Measurements from ENCODE around the gene CDK14.

Gene CDK14

DNA sequence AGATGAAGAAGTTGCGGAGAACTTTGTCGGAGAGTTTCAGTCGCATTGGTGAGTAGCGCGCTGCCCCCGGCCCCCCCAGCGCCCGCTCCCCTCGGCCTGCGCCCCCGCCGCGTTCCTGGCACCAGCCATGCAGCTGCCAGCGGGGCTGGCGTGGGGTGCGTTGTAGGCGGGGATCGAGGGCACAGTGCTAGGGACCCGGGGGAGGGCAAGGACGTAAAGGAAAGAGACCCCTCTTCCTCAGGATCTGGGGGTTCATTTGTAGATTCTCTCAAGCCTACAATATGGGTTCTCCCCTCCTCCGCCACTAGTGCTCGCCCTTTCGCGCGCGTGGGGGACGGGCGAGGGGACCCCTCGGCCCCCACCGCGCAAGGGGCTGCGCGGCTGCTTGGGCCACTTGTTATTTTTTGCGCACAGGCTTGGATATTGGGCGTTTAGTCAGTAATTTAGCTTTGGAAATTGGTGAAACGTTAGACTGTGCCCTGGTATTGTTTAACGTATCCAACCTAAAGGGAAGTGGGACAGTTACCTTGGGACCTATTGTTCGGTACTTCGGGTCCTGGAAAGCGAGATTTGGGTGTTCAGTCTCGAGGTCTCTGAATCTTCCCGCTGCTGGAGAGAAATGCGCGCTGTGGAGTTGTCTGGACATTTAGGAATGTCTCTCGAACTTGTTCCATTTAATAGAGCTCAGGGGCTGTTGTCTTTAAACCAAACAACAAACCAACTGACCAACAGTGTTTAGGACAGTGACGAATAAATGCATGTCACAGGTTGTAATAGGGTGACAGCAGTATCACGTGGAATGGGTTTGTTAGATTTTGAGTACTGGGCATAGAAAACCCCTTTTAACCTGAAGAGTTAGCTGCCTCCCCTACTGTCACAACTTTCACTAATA, 796 bp downstream of the CDK14 start:
- DNase-seq (ENCODE audit: low spot score): no peak

DNA sequence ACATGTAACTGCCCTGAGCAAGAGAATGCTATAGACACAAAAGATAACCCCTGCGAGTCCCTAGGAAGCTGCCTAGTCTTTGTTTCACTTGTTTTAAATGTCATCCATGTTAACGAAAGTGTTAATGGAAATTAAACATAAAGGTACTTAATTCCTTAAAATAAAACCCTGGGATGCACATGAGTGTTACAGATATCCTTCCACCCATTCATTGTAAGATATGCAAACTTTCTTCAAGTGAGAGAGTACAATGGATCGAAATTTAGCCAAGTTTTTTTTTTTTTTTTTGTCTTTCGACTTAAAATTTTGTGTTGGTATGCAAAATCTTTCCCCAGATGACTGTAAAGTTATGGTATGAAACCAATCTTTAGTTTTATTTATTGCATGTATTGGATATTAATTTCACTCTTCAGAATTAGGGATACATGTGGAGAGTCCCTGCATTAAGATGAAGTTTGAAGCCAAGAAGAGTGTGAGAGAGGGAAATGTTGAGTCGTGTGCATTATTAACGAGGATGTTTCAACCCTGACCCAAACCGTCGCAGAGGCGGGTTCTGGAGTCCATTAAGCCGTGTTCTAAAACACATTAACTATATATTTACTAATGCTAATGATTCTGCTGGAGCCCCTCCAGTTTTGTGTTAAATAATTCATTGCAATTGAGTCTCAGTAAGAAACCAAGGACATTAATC, 1.6 kb downstream of the CDK14 start:
- DNase-seq (ENCODE audit: low spot score): no peak

DNA sequence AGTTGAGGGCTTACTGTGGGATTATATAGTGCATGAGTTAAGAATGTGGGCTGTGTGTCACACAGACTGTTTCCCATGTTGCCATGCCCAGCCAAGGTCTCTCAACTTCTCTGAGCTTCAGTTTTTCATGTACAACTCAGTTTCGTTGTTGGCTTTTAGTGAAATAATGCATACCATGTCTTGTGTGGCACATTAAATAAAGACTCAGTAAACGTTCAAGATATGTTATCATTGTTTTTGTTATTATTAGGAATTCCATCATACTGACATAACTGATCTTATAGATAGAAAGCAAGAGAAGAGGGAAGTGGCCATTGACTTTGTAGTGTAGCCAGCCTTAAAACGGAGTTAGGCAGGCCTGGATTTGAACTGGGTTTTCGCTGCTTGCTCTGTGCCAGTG, 2.9 kb downstream of the CDK14 start:
- DNase-seq (ENCODE audit: low spot score): no peak

DNA sequence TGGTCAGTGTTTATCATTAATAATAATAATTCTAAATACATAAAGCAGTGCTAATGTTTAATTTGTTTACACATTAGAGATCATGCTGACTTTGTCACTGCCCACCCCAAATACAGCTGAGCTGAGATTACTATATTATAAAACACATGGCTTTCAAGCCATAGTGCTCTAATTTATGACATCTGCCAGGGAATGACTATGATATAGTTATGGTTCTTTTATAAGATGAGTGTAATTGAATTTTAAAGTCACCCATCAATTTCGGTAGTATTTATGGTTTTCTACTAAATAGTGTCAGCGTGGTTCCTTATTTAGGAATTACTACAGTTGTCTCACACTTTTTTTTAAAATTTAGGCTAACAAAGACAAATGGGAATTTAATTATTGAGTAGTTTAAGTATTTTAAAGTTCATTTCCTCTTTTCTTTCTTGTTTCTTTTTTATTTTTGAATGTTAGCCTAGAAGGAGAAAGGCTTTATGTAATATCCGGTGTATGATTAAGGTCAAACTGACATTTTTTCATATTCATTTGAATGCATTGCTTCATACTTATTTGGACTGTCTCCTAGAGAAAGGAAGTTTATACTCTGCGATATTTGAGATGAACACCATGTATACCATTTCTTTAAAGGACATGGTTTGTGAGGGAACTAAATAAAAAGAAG, 3.9 kb downstream of the CDK14 start:
- no peak for DNase-seq (ENCODE audit: low spot score)

DNA sequence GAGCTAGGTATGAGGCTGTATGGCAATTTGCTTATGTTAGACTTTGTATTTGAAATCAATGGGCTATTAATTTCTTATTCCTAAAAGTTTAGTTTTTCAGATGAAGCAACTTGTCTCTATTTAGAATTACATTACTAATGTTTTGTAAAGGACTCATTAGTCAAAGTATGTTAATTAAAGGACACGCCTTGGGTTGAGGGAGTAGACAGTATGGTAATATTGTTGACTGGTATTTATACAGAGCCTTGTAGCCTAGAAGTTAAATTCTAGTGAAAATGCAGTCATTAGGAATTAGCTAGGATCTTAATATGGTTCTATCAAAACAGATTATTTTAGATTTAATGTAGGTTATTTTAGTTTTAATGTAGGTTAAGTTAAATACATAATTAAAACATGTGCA, 6.2 kb downstream of the CDK14 start:
- no peak for DNase-seq (ENCODE audit: low spot score)

DNA sequence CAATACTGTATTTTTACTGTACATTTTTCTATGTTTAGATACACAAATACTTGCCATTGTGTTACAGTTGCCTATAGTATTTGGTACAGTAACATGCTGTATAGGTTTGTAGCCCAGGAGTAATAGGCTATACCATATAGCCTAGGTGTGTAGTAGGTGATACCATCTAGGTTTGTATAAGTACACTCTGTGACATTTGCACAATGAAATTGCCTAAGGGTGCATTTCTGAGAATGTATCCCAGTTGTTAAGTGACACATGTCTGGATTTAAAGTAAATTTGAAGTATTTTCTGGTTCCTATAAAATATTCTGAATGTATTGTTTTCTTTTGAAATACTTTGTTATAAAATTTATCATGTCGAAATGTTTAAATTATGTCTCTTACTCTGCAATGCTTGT, 7.2 kb downstream of the CDK14 start:
- no peak for DNase-seq (ENCODE audit: low spot score)

DNA sequence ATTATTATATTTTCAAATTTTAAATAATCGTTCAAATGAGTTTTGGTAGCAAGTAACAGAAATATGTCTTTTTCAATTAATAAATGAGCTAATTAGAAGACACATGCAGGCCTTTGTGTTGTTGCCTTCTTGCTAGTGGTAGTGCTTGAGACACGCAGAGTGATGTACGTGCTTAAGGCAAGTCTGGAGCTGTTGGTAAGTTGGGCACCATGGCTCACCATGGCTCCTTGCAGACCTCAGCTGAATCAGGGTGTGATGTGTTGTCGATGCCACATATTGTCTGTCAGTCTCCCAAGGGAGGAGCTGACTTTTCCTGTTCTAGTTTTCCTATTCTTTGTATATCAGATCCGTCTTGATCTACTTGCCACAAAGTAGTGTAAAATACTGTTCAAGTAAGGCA, 8.3 kb downstream of the CDK14 start:
- no peak for DNase-seq (ENCODE audit: low spot score)

DNA sequence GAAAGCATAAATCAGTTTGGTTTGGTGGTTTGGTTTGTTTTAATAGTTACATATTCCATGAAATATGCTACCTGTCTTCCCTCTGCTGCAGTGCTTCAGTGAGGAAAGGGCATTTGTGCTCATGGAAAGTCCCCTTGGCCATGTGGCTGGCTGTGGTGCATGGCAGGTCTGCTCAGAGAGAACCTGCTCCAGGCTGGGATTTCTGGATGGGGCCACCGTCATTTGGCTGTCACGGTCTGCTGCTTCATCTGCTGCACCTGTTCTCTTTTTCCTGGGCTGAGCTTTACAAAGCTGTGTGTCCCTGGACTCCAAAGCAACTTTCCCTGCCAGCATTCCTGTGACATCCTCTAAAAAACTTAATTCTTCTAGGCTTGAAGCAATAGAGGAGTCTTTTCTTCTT, 8.9 kb downstream of the CDK14 start:
- no peak for DNase-seq (ENCODE audit: low spot score)

DNA sequence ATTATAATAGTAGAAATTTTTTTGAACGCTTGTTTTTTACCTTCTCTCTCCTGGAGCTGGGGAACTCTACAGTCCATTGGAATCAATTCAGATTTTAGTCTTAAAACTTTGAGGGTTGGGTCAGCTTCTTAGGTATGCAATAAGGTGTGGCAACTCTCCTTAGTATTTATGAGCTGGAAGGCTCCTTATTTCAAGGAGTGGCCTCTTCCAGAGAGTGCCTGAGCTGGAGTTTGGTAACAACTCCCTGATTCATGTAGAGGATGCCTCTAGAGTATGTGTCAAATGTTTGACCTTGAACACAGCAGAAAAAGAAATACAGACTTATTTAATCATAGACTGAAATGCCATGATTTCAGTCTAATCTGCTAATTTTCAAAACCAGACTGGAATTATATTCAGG, 11.1 kb downstream of the CDK14 start:
- no peak for DNase-seq (ENCODE audit: low spot score)

DNA sequence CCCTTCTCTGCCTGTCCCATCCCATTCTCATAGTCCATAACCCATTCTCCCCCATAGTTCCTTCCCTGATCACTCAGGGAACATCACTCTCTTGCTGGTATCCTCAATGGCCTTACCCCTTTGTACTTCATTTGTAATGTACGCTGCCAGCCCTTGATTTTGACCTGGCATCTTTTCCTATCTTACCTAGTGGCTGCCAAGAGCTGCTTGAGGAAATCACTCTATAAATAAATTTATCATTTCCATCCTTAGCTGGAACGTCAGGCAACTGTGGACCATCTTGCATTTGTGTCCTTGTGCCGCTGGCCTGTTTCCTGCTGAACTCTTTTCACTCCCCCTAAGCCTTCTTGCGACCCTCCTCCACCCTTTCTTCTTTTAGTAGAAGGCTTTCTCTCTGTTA, 14.0 kb downstream of the CDK14 start:
- DNase-seq (ENCODE audit: low spot score): no peak

DNA sequence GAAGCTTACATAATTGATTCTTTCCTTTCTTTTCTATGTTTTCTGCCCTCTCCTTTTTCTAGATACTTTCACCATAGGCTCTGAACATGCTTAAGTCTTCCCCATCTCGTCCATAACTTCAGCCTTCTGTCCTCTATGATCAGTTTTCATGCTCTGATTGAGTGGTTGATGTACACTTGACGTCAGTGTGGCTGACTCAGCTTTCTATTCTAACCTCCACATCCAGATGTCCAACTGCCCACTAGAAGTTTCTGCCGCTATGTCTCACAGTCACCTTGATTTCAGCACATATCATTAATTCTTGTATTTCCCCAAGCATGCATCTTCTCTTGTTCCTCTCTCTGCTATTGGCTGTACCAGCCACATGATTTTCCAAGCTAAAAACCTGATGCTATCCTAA, 15.0 kb downstream of the CDK14 start:
- no peak for DNase-seq (ENCODE audit: low spot score)

DNA sequence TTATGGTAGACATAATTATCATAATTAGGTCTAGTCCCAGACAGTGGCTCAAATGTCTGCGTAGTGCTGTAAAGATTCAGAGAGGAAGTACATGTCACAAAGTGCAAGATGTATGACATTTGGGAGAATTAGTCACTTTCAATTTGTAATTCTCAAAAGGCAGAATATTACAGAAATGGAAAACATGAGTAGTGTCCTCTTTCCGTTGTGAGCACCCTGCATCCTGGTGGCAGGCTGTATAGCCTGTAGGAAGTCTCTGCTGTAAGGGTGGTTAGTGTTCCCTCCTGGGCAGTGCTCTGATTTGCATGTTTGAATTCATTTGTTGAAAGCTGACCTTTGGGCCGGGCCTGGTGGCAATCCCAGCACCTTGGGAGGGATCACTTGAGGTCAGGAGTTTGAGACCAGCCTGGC, 17.0 kb downstream of the CDK14 start:
- peak; percentile 74 for DNase-seq (ENCODE audit: low spot score)

DNA sequence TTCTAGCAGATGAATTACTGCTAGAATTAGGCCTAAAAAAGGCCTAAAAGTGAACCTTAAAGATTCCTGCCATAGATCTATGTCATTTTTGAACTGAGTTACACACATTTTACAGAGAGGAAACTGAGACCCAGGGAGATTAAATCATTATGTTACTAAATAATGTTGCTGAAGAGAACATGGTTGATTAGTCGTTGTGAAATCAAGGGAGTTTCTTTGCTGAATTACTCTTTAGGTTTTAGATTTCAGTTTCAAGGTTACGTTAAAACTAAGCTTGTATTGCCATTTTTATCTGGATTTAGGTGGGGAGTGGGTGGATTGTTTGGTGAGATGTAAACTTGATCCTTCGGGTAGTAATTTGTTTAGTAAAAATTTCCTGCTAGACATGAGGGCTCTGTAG, 21.3 kb downstream of the CDK14 start:
- DNase-seq (ENCODE audit: low spot score): no peak

DNA sequence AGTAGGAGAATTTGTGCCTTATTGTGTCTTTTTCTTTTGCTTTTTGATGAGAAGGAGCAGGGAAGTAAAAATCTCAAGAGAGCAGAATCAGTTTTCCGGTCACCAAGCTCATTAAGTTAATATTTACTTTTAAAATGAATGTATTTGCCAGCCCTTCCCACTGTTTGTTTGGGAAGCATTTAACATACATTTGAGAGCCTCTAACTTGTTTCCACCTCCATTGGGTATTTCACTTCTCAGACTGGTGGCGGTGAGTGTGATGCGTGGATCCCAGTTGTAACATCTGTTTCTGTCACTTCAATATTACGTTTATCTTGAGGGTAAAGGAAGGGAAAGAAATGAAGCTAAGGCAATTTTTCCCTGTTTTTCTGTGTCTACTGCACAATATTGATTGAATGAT, 22.8 kb downstream of the CDK14 start:
- no peak for DNase-seq (ENCODE audit: low spot score)

DNA sequence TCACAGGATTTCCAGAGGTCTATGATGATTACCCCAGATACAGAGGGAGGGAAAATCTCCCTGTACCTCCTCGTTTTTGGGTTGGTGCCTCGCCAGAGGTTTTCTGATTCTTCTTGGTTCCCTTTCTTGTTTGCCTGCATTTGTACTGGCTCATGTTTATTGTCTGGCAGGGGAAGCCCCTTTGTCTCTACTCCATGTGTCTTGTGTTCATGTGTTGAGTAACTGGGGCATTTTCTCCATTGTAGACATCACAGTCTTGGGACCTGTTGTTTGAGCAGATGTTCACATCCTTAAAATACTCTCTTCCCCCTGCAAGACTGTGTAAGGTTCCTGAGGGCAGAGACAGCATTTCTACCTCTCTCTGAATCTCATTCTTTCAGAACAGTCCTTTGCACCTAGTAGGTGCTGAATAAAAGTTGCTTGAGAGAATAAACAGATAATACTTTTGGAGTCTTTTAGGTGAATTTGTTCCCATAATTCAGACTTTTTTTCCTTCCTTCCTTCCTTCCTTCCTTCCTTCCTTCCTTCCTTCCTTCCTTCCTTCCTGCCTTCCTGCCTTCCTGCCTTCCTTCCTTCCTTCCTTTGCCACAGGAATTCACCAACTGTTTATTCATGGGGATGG, 25.1 kb downstream of the CDK14 start:
- DNase-seq (ENCODE audit: low spot score): no peak

DNA sequence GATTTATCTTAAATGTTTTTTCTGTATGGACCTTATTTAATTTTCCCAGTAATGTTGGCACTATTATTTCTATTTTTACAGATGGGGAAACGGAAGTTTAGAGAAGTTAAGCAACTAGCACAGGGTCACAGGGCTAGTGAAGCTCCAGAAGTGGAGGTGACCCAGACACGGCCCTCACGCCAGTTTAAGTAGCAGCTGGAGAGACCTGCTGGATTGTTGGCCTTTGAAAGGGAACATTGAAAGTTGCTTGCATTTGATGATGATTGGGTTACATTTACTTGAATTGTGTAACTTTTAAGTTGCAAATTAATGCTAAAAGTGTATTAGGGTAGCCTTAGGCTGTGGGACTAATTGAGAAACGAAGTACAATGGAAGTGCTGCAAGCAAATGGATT, 25.6 kb downstream of the CDK14 start:
- no peak for DNase-seq (ENCODE audit: low spot score)

DNA sequence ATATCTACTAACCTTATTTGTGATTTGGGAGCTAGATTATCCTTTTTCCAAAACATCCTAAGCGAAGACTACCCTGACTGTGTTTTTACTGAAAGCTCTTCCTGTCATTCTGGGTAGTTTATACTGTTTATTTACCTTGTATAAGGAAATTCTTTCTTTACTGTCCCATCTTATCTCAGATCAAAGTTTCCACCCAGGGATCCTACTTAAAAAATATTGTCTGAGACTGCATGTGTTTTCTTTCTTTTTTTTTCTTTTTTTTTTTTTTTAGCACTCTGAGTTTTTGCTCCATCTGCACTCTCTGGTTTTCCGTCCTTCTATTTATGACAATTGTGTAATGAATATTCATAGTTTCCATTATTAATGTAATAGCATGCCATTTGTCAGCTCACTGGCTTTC, 26.5 kb downstream of the CDK14 start:
- no peak for DNase-seq (ENCODE audit: low spot score)

DNA sequence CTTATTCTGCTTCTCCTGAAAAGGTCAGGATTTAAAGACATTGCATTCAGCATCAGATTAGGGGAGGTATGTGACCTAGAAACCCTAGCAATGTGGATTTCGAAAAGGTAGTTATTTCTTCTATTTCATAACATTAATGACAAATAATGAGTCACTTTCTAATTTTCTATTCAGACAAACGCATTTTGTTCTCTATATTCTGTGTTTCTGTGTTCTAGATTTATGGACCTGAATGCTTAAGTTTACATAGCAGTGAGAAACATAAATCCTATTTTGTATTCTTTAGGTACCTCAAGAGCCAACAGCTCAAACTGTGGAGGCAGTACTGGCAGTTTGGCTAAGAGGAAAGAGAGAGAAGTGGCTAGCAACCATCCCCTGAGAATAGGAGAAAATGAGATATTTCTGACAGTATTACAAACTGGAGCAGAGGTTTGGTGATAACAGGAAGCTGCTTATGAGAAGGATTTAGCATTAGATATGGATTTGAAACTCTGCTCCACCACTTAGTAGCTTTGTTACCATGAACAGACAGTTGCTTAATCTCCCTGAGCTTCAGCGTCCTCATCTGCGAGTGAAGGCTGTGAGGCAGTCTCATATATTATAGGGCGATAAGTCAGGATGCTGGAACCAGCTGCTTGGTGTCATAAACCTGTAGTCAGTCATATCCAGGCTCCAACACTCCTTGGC, 28.2 kb downstream of the CDK14 start:
- no peak for DNase-seq (ENCODE audit: low spot score)

DNA sequence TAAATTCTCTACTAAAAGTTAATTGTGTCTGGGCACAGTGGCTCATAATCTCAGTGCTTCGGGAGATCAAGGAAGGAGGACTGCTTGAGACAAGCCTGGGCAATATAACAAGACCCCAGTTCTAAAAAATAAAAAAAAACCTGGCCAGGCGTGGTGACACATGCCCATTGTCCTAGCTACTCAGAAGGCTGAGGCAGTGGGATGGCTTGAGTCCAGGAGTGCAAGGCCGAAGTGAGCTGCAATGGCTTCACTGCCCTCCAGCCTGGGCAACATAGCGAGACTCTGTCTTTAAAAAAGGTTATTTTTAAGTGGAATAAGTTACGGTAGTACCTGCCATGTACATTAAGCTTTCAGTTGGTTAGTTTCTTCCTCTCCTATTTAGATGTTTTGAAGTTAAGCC, 28.9 kb downstream of the CDK14 start:
- peak; percentile 50 for DNase-seq (ENCODE audit: low spot score)

DNA sequence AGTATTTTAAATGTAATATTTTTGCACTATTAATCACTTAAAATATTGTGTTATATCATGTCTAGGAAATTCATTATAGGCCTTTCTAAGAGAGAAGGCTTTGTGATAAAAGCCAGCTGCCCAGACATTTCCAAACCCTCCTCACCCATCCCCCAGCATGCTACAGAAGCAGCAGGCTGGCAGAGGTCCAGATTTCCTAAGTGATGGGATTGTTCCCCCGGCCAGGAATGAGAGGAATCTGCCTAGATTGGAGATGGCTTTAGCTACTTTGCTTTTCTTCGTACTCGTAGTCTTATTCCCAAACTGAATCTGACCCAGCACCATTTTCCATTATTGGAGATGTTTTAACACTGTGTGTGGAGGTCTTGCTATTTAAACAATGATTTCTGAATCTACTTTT, 29.4 kb downstream of the CDK14 start:
- no peak for DNase-seq (ENCODE audit: low spot score)

DNA sequence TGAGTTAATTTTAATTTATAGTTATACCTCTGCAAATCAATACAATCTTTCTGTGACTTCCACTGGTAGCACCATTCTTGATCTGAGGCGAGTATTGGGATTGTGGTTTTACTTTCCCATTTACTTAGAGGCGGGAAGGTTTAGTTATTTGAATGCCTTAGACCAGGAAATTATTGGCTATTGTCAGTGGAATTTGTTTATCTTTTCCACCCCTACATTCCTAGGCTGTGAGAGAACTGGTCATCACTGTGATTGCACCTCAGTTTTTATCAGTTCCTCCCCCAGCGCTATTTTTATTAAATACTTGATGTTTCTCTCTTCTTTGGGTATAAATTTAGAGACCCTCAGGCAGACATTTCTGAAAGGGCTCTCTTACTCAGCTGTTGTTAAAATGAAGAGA, 29.9 kb downstream of the CDK14 start:
- no peak for DNase-seq (ENCODE audit: low spot score)

DNA sequence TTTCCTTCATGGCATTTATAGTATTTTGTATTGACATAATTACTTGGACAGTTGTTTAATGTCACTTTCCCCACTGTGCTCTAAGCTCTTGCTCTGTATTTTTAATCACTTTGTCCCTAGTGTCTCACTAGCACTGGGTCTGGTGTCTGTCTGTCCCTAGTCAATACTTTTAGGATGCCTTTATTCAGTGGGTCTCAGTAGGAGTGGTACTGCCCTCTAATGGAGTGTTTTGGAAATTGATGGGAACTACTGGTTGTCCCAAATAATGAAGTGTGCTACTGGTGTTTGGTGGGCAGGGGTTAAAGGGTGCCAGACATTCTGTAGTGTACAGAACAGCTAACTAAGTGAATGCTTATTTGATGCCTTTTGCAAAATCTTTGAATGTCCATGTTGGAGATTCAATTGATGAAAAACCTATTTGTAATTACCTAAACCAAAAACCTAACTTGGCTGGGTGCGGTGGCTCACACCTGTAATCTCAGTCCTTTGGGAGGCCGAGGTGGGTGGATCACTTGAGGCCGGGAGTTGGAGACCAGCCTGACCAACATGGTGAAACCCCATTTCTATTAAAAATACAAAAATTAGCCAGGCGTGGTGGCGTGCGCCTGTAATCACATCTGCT, 33.3 kb downstream of the CDK14 start:
- DNase-seq (ENCODE audit: low spot score): peak; percentile 58

All from kidney capillary endothelial cell (primary cell).